T47D (cell line): ENCODE results near the gene TCF7.

Experiments
- DNase-seq, 2 experiments: peaks; one replicate each; pipeline versions ENCODE4 v3.0.0 to v3.0.0-alpha.2; 2011 to 2012; ENCODE audit warnings: low read depth in 1 of 2, low spot score in 1 of 2
- JUND ChIP-seq: IDR thresholded peaks from 2 replicates; pipeline ENCODE4 v1.6.1; 2012; ENCODE audit warnings: low read depth
- in situ Hi-C: cut with HindIII; loops from 2 replicates; pipeline ENCODE4 v1.10.0; 2016; ENCODE audit warnings: low sequenced_read_pairs, low pct_unique_long_range_greater_than_20kb

TCF7 gene

GRCh38 chr5:134132372-134133187, 18.1 kb downstream of the TCF7 start:
- no peak for DNase-seq
- no peak for TF ChIP-seq JUND

GRCh38 chr5:134133188-134133994, 18.9 kb downstream of the TCF7 start:
- TF ChIP-seq JUND, result no peak
- DNase-seq, result no peak
- in situ Hi-C loops, result no loop called here

More at GRCh38 chr5:134132372-134133187, 18.1 kb downstream of the TCF7 start:
- in situ Hi-C loops, result no loop called here

GRCh38 chr5:134133995-134134541, 19.6 kb downstream of the TCF7 start:
- in situ Hi-C loops, result no loop called here
- TF ChIP-seq JUND, result no peak
- no peak for DNase-seq

- in situ Hi-C loops, result no loop called here
- DNase-seq, result no peak
- TF ChIP-seq JUND, result no peak
These were observed 20.7 kb downstream of the TCF7 start for GRCh38 chr5:134135091-134135655.

- TF ChIP-seq JUND, result no peak
- in situ Hi-C loops, result no loop called here
- DNase-seq, result peak in 1 of 2 experiments; percentile 25
These were observed 21.7 kb downstream of the TCF7 start for GRCh38 chr5:134136221-134136631.

GRCh38 chr5:134136771-134137170, 22.3 kb downstream of the TCF7 start:
- DNase-seq, result no peak
- in situ Hi-C loops, result no loop called here
- TF ChIP-seq JUND, result no peak

GRCh38 chr5:134138416-134139376, 24.2 kb downstream of the TCF7 start:
- in situ Hi-C loops, result no loop called here
- TF ChIP-seq JUND, result no peak
- DNase-seq, result no peak

GRCh38 chr5:134139377-134139851, 24.9 kb downstream of the TCF7 start:
- TF ChIP-seq JUND, result no peak
- in situ Hi-C loops, result no loop called here

GRCh38 chr5:134139891-134140469, 25.5 kb downstream of the TCF7 start:
- DNase-seq, result no peak
- TF ChIP-seq JUND, result no peak
- in situ Hi-C loops, result no loop called here

More at GRCh38 chr5:134139377-134139851, 24.9 kb downstream of the TCF7 start:
- no peak for DNase-seq

- no peak for TF ChIP-seq JUND
- peak in 1 of 2 experiments; percentile 87 for DNase-seq
- in situ Hi-C loops, result no loop called here
These were observed 26.2 kb downstream of the TCF7 start for GRCh38 chr5:134140530-134141201.
